Natural killer cell (primary cell): Measurements from ENCODE around the gene KRTAP12-1. TPM values are rescaled to one million over a fixed set of nuclear protein-coding genes. Genes with fewer than 3 reads are reported as not detected.

Experiments
- ATAC-seq, 3 donors: fragments of 150-1000 bp in 2 of 3; fragments of 200-7000 bp in 1 of 3; cut with Tn5 transposase; 1 replicate in 1 of 3; 2 replicates in 2 of 3; pipeline ENCODE4 v1.10.0; 2021; ENCODE audit warnings: mild to moderate bottlenecking in 2 of 3, moderate library complexity in 2 of 3
- DNase-seq, 2 donors: peaks; one replicate each; pipeline versions ENCODE4 v3.0.0 to v3.0.0-alpha.2; 2013 to 2021; ENCODE audit warnings: mixed read lengths in 1 of 2
- H3K27ac ChIP-seq: one replicate; pipeline ENCODE4 v1.5.1; 2013; ENCODE audit warnings: mild to moderate bottlenecking, low read length
- H3K27me3 ChIP-seq: one replicate; pipeline ENCODE4 v1.6.1; 2013; ENCODE audit warnings: low read length; ENCODE audit not compliant: control insufficient read depth, insufficient read depth
- H3K36me3 ChIP-seq: one replicate; pipeline ENCODE4 v1.6.1; 2013; ENCODE audit warnings: low read length; ENCODE audit not compliant: control insufficient read depth, insufficient read depth
- H3K4me1 ChIP-seq: one replicate; pipeline ENCODE4 v1.6.1; 2013; ENCODE audit warnings: low read length; ENCODE audit not compliant: control insufficient read depth, insufficient read depth
- H3K4me3 ChIP-seq: one replicate; pipeline ENCODE4 v1.5.1; 2013; ENCODE audit warnings: low read length
- H3K9me3 ChIP-seq: one replicate; pipeline ENCODE4 v1.6.1; 2013; ENCODE audit warnings: low read length; ENCODE audit not compliant: control insufficient read depth, insufficient read depth
- H3K27ac Mint-ChIP-seq, 2 donors: one replicate each; pipeline ENCODE4 v1.8.0; 2022; ENCODE audit warnings: mild to moderate bottlenecking in 2 of 2, mixed read lengths in 2 of 2, moderate library complexity in 1 of 2
- H3K27me3 Mint-ChIP-seq, 2 donors: one replicate each; pipeline ENCODE4 v1.8.0; 2022; ENCODE audit warnings: low read depth in 2 of 2, mixed read lengths in 2 of 2
- H3K36me3 Mint-ChIP-seq: one replicate; pipeline ENCODE4 v1.8.0; 2022; ENCODE audit warnings: mixed read lengths
- H3K4me1 Mint-ChIP-seq, 2 donors: one replicate each; pipeline ENCODE4 v1.8.0; 2022; ENCODE audit warnings: mixed read lengths in 2 of 2
- H3K4me3 Mint-ChIP-seq: one replicate; pipeline ENCODE4 v1.8.0; 2022; ENCODE audit warnings: mild to moderate bottlenecking, moderate library complexity, mixed read lengths
- H3K9me3 Mint-ChIP-seq, 2 donors: one replicate each; pipeline ENCODE4 v1.8.0; 2022; ENCODE audit warnings: mixed read lengths in 2 of 2
- WGBS: methylation state at CpG from one replicate; pipeline ENCODE4 v1.1.7; 2013; ENCODE audit warnings: missing lambda C conversion rate; ENCODE audit not compliant: insufficient coverage; 5-methylcytosine and 5-hydroxymethylcytosine counted together
- intact Hi-C: fragments of 100-400 bp; cut with micrococcal nuclease; formaldehyde crosslinking; loops from one replicate; pipeline ENCODE4 v1.14.2; 2022
- total RNA-seq, 4 donors: library from RNA; stranded (reverse); fragments of 120-200 nt in 1 of 4; gene quantifications; one replicate each; pipeline versions ENCODE4 v1.2.3 to v1.2.4, GENCODE V29; 2013 to 2022
- TF ChIP-seq, protein P1 (sequence below): fragments of 200-600 bp; IDR thresholded peaks from one replicate; pipeline ENCODE4 v1.8.0; 2022; ENCODE audit warnings: antibody characterized with exemption

The KRTAP12-1 gene
- total RNA-seq, 3 donors from 2014 or later (not counting 1 experiment from before 2014, with no cell fraction given): not detected

DNA sequence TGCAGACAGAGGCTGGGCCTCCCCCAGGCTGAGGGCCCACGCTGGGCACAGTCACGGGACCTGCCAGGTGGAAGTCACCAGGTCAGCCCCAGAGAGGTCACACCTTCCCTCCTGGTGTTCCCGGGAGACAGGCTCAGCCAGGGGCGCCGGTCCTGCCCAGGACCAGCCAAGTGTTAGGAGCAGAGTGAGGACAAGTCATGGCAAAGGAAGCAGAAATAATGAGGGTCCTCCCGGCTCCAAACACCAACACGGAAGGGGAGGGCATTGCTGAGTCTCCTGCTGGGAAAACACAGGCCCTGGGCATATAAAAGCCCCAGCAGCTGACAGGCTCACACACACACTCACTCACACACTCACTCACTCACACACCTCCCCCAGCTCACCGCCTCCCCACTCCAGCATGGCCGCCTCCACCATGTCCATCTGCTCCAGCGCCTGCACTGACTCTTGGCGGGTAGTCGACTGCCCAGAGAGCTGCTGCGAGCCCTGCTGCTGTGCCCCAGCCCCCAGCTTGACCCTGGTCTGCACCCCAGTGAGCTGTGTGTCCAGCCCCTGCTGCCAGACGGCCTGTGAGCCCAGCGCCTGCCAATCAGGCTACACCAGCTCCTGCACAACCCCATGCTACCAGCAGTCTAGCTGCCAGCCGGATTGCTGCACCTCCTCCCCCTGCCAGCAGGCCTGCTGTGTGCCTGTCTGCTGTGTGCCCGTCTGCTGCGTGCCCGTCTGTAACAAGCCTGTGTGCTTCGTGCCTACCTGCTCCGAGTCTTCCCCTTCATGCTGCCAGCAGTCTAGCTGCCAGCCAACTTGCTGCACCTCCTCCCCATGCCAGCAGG, 44.7 kb downstream of the KRTAP12-1 start, which contains the start of gene KRTAP10-10:
KRTAP10-10 (plus strand) TSS at position 339 of the 833 bp plus-strand sequence; CDS start at position 401, 62 bp downstream.
- no peak for DNase-seq
- 80% methylated on average over 21 of the region's 21 CpGs for WGBS
- TF ChIP-seq, protein P1, sequence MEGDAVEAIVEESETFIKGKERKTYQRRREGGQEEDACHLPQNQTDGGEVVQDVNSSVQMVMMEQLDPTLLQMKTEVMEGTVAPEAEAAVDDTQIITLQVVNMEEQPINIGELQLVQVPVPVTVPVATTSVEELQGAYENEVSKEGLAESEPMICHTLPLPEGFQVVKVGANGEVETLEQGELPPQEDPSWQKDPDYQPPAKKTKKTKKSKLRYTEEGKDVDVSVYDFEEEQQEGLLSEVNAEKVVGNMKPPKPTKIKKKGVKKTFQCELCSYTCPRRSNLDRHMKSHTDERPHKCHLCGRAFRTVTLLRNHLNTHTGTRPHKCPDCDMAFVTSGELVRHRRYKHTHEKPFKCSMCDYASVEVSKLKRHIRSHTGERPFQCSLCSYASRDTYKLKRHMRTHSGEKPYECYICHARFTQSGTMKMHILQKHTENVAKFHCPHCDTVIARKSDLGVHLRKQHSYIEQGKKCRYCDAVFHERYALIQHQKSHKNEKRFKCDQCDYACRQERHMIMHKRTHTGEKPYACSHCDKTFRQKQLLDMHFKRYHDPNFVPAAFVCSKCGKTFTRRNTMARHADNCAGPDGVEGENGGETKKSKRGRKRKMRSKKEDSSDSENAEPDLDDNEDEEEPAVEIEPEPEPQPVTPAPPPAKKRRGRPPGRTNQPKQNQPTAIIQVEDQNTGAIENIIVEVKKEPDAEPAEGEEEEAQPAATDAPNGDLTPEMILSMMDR: no peak

DNA sequence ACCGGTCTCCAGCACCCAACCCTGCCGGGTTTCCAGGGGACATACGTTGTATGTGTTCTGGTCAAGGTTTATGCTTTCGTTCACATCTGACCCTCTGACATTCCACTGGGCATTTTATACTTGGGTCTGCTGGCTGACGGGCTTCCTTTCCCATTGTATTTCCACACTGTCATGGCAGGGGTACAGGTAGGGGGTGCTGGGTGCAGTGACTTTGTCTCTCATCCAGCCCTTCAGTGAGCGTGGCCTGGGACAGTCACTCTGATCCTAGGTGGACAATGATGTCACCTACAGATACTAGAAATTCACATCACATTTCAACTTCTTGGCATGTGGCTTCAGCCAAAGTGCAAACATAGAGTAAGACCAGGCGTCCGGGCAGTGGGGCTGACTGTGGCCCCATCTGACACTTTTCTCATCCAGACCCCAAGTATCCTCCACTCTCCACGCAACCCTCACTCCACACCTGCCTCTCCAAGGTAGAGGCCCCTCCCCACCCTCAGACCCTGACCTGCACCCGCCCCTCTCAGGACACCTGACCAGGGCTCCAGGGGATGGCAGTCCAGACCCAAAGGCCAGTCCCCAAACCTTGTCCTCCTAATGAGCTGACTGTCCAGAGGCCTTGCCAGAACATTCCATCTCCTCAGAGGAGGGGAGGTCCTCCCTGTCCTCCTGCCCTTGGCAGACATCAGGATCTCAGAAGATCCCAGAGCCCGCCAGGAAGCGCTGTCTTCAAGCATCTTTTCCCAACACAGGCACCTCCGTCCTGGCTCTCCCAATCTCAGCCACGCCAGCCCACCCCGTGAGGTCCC, 45.5 kb downstream of the KRTAP12-1 start:
- no peak overlapping the region for H3K27ac Mint-ChIP-seq
- H3K4me1 Mint-ChIP-seq: peaks cover 0 to 5% of the 10 kb centered on the region in 2 donors
- DNase-seq (no peak), ATAC-seq (no peak)
- H3K36me3 Mint-ChIP-seq: peaks cover 18% of the 10 kb centered on the region
- peaks cover 10% of the 10 kb centered on the region for H3K9me3 ChIP-seq
- H3K27me3 ChIP-seq: no peaks in the 10 kb centered on the region
- peaks cover 3 to 20% of the 10 kb centered on the region in 2 donors for H3K9me3 Mint-ChIP-seq
- TF ChIP-seq, protein P1: no peak
- intact Hi-C loops: no loop called here
- H3K4me3 Mint-ChIP-seq: no peak overlapping the region
- no peaks in the 10 kb centered on the region for H3K36me3 ChIP-seq
- peaks cover 16 to 26% of the 10 kb centered on the region in 2 donors for H3K27me3 Mint-ChIP-seq
- H3K4me1 ChIP-seq: no peaks in the 10 kb centered on the region
- WGBS: 90% methylated on average over 14 of the region's 15 CpGs
- H3K4me3 ChIP-seq: no peak overlapping the region
- H3K27ac ChIP-seq: no peak overlapping the region

More for the DNA sequence above, 44.7 kb downstream of the KRTAP12-1 start, which contains the start of gene KRTAP10-10:
- no peak for ATAC-seq
- no peaks in the 10 kb centered on the region for H3K27me3 ChIP-seq
- no peaks in the 10 kb centered on the region for H3K36me3 ChIP-seq
- intact Hi-C loops: no loop called here
- no peak within 1 kb of the TSS for H3K27ac ChIP-seq
- peaks cover 0 to 5% of the 10 kb centered on the region in 2 donors for H3K4me1 Mint-ChIP-seq
- peaks cover 18 to 26% of the 10 kb centered on the region in 2 donors for H3K27me3 Mint-ChIP-seq
- peaks cover 0 to 15% of the 10 kb centered on the region in 2 donors for H3K9me3 Mint-ChIP-seq
- no peaks in the 10 kb centered on the region for H3K4me1 ChIP-seq
- H3K27ac Mint-ChIP-seq: peak within 1 kb of the TSS in 1 of 2 donors; percentile 29
- H3K9me3 ChIP-seq: peaks cover 8% of the 10 kb centered on the region
- no peak within 1 kb of the TSS for H3K4me3 Mint-ChIP-seq
- no peak within 1 kb of the TSS for H3K4me3 ChIP-seq
- peaks cover 10% of the 10 kb centered on the region for H3K36me3 Mint-ChIP-seq

- H3K4me3 ChIP-seq: no peak overlapping the region
- ATAC-seq: no peak
- H3K36me3 ChIP-seq: no peaks in the 10 kb centered on the region
- H3K4me1 Mint-ChIP-seq: peaks cover 24 to 29% of the 10 kb centered on the region in 2 donors
- H3K9me3 Mint-ChIP-seq: peaks cover 9 to 22% of the 10 kb centered on the region in 2 donors
- intact Hi-C loops: no loop called here
- peaks cover 34% of the 10 kb centered on the region for H3K36me3 Mint-ChIP-seq
- TF ChIP-seq, protein P1: no peak
- H3K9me3 ChIP-seq: peaks cover 22% of the 10 kb centered on the region
- 100% methylated on average over 1 of the region's 1 CpG for WGBS
- H3K27ac Mint-ChIP-seq: no peak overlapping the region
- no peak overlapping the region for H3K27ac ChIP-seq
- no peak overlapping the region for H3K4me3 Mint-ChIP-seq
- peaks cover 3 to 17% of the 10 kb centered on the region in 2 donors for H3K27me3 Mint-ChIP-seq
- no peaks in the 10 kb centered on the region for H3K27me3 ChIP-seq
- H3K4me1 ChIP-seq: peaks cover 36% of the 10 kb centered on the region
- no peak for DNase-seq
Measured at GRCh38 chr21:44632067-44632466, 49.9 kb downstream of the KRTAP12-1 start.

Other genes starting within 250 kb of the KRTAP12-1 start
- gene LRRC3, start 226.7 kb downstream of the KRTAP12-1 start, total RNA-seq: under 1 TPM; 0.36 to 0.50 (median 0.38) TPM
- not detected for gene KRTAP10-1, start 142.0 kb downstream of the KRTAP12-1 start, total RNA-seq
- not detected for gene KRTAP10-2, start 130.7 kb downstream of the KRTAP12-1 start, total RNA-seq
- gene KRTAP10-3, start 123.4 kb downstream of the KRTAP12-1 start, total RNA-seq: not detected
- not detected for gene KRTAP10-4, start 108.4 kb downstream of the KRTAP12-1 start, total RNA-seq
- gene KRTAP10-5, start 101.6 kb downstream of the KRTAP12-1 start, total RNA-seq: not detected
- gene KRTAP10-6, start 89.7 kb downstream of the KRTAP12-1 start, total RNA-seq: not detected
- gene KRTAP10-7, start 81.6 kb downstream of the KRTAP12-1 start, total RNA-seq: not detected
- gene KRTAP10-8, start 70.1 kb downstream of the KRTAP12-1 start, total RNA-seq: not detected
- not detected for gene KRTAP10-9, start 55.1 kb downstream of the KRTAP12-1 start, total RNA-seq
- not detected for gene KRTAP10-10, start 44.8 kb downstream of the KRTAP12-1 start, total RNA-seq
- not detected for gene KRTAP10-11, start 35.7 kb downstream of the KRTAP12-1 start, total RNA-seq
- gene KRTAP12-4, start 27.5 kb downstream of the KRTAP12-1 start, total RNA-seq: not detected
- 1 to 10 TPM in 2 of 3 donors, not detected in 1; 1.0 to 1.1 TPM for gene KRTAP12-3, start 24.2 kb downstream of the KRTAP12-1 start, total RNA-seq
- gene KRTAP12-2, start 15.2 kb downstream of the KRTAP12-1 start, total RNA-seq: not detected
- not detected for gene KRTAP10-12, start 15.0 kb upstream of the KRTAP12-1 start, total RNA-seq
- gene TSPEAR, start 29.4 kb upstream of the KRTAP12-1 start, total RNA-seq: not detected
- gene UBE2G2, start 119.7 kb upstream of the KRTAP12-1 start, total RNA-seq: 100 to 1,000 TPM in 2 of 3 donors, 10 to 100 TPM in 1; 89.1 to 109 (median 107) TPM
- 10 to 100 TPM; 64.0 to 70.1 (median 65.2) TPM for gene SUMO3, start 135.9 kb upstream of the KRTAP12-1 start, total RNA-seq
- 100 to 1,000 TPM in 2 of 3 donors, 10 to 100 TPM in 1; 96.8 to 144 (median 126) TPM for gene PTTG1IP, start 191.5 kb upstream of the KRTAP12-1 start, total RNA-seq
- gene ITGB2, start 238.7 kb upstream of the KRTAP12-1 start, total RNA-seq: 1,000 to 10,000 TPM; 1,223 to 1,393 (median 1,250) TPM